ENCODE data around the gene TIMMDC1. TPM values are rescaled to one million over a fixed set of nuclear protein-coding genes. Genes with fewer than 3 reads are reported as not detected.

The TIMMDC1 gene
- total and polyA plus RNA-seq, 12 donors, result 90.3 to 379 (median 234) TPM

GRCh38 chr3:119529883-119530282 is 31.5 kb downstream of the TIMMDC1 start:
- TF ChIP-seq CTCF (IDR thresholded peaks at IDR 0.05), result no peak
- no peaks in the 10 kb centered on the region for H3K9me3 ChIP-seq
- no peaks in the 10 kb centered on the region for H3K27me3 ChIP-seq
- no peak overlapping the region for H3K4me3 ChIP-seq
- H3K4me1 ChIP-seq, result peaks cover 0 to 7% (median 0%) of the 10 kb centered on the region in 9 donors
- H3K36me3 ChIP-seq, result peaks cover 0 to 12% (median 0%) of the 10 kb centered on the region in 9 donors
- intact Hi-C loops (cut with DNase I), result loop anchor here in 5 of 10 donors (5.0 to 10.0 kb wide), 4 partner anchors 45 to 155 kb away; partner anchors contain the start of genes ADPRH (in 2 of the 5) and COX17 (in 2 of the 5)
- DNase-seq (no peak), ATAC-seq (no peak)
- no peak overlapping the region for H3K27ac ChIP-seq

- WGBS, 2 donors, result 71 to 81% methylated on average over 2 of the region's 2 CpGs
- Histone ChIP-seq H3K36me3 (peaks cover 0 to 9% (median 0%) of the 10 kb centered on the region in 9 donors), H3K9me3 (no peaks in the 10 kb centered on the region), H3K4me1 (peaks cover 0 to 1% (median 0%) of the 10 kb centered on the region in 9 donors), H3K27ac (no peak overlapping the region), H3K27me3 (no peaks in the 10 kb centered on the region), H3K4me3 (no peak overlapping the region)
- DNase-seq, result no peak
- intact Hi-C loops (cut with DNase I), result no loop called here
- no peak for TF ChIP-seq CTCF (IDR thresholded peaks at IDR 0.05)
- no peak for ATAC-seq
Measured at GRCh38 chr3:119530456-119530855, 32.1 kb downstream of the TIMMDC1 start.

- DNase-seq (no peak), ATAC-seq (no peak)
- H3K36me3 ChIP-seq, result peaks cover 0 to 4% (median 0%) of the 10 kb centered on the region in 9 donors
- intact Hi-C loops (cut with DNase I), result no loop called here
- TF ChIP-seq CTCF (IDR thresholded peaks at IDR 0.05), result no peak
- H3K27ac ChIP-seq, result no peak overlapping the region
- 95% methylated on average over 4 of the region's 4 CpGs for WGBS, 2 donors
- no peaks in the 10 kb centered on the region for H3K4me1 ChIP-seq
- no peaks in the 10 kb centered on the region for H3K9me3 ChIP-seq
- H3K27me3 ChIP-seq, result no peaks in the 10 kb centered on the region
- H3K4me3 ChIP-seq, result no peak overlapping the region
Measured at GRCh38 chr3:119531151-119531550, 32.8 kb downstream of the TIMMDC1 start.

GRCh38 chr3:119534296-119534695 is 35.9 kb downstream of the TIMMDC1 start:
- DNase-seq (no peak), ATAC-seq (no peak)
- intact Hi-C loops (cut with DNase I), result no loop called here
- Histone ChIP-seq H3K4me1 (no peaks in the 10 kb centered on the region), H3K36me3 (no peaks in the 10 kb centered on the region), H3K9me3 (no peaks in the 10 kb centered on the region), H3K27ac (no peak overlapping the region), H3K4me3 (no peak overlapping the region), H3K27me3 (no peaks in the 10 kb centered on the region)
- 92 to 100% methylated on average over 1 of the region's 1 CpG for WGBS, 2 donors
- TF ChIP-seq CTCF (IDR thresholded peaks at IDR 0.05), result no peak

Data from heart right ventricle (tissue), 16 donors.